Endothelial cell of umbilical vein (primary cell): ENCODE measurements around the gene RTKN2.

Source experiments
- CTCF ChIP-seq, 2 donors: IDR thresholded peaks; 1 replicate in 1 of 2; 2 replicates in 1 of 2; pipeline ENCODE4 v1.5.1; 2011; ENCODE audit warnings: low read length in 2 of 2, mild to moderate bottlenecking in 2 of 2, moderate library complexity in 2 of 2, control low read depth in 1 of 2, inconsistent platforms in 1 of 2, low read depth in 1 of 2; ENCODE audit not compliant: insufficient read depth in 1 of 2; ENCODE audit errors: extremely low read depth in 1 of 2
- EZH2 ChIP-seq: IDR thresholded peaks from 2 replicates; pipeline ENCODE4 v1.6.1; 2012; ENCODE audit warnings: borderline replicate concordance, low read depth, mild to moderate bottlenecking, moderate library complexity, low read length, inconsistent platforms; ENCODE audit not compliant: severe bottlenecking
- POLR2A ChIP-seq: IDR thresholded peaks from 2 replicates; pipeline ENCODE4 v1.6.1; 2012; ENCODE audit warnings: low read depth, mild to moderate bottlenecking, control low read depth, low read length

GRCh38 chr10:62162261-62162981 lies 106.2 kb downstream of the RTKN2 start:
- no peak for TF ChIP-seq POLR2A
- TF ChIP-seq EZH2: no peak
- TF ChIP-seq CTCF (IDR thresholded peaks at IDR 0.05; ENCODE audit: extremely low read depth in 1 of 2, insufficient read depth in 1 of 2, low read depth in 1 of 2, low read length in 2 of 2): no peak
